ENCODE measurements around the gene SKA1. TPM values are rescaled to one million over a fixed set of nuclear protein-coding genes. Genes with fewer than 3 reads are reported as not detected.

Gene SKA1
- total and polyA plus RNA-seq, 2 of the 13 experiments (the other 11 are each of a cell fraction or from before 2014, with no cell fraction given), result 5.3 to 21.3 TPM

- TF ChIP-seq FOXP1 (IDR thresholded peaks at IDR 0.05), result no peak
- no peak for TF ChIP-seq FOXP1 (CRISPR knock-in tag; IDR thresholded peaks at IDR 0.05)
- TF ChIP-seq KLF9 (CRISPR knock-in tag; IDR thresholded peaks at IDR 0.05; ENCODE audit: low read depth), result no peak
- peak; percentile 84 for TF ChIP-seq ZNF687 (CRISPR knock-in tag; IDR thresholded peaks at IDR 0.05)
- TF ChIP-seq, protein P1, sequence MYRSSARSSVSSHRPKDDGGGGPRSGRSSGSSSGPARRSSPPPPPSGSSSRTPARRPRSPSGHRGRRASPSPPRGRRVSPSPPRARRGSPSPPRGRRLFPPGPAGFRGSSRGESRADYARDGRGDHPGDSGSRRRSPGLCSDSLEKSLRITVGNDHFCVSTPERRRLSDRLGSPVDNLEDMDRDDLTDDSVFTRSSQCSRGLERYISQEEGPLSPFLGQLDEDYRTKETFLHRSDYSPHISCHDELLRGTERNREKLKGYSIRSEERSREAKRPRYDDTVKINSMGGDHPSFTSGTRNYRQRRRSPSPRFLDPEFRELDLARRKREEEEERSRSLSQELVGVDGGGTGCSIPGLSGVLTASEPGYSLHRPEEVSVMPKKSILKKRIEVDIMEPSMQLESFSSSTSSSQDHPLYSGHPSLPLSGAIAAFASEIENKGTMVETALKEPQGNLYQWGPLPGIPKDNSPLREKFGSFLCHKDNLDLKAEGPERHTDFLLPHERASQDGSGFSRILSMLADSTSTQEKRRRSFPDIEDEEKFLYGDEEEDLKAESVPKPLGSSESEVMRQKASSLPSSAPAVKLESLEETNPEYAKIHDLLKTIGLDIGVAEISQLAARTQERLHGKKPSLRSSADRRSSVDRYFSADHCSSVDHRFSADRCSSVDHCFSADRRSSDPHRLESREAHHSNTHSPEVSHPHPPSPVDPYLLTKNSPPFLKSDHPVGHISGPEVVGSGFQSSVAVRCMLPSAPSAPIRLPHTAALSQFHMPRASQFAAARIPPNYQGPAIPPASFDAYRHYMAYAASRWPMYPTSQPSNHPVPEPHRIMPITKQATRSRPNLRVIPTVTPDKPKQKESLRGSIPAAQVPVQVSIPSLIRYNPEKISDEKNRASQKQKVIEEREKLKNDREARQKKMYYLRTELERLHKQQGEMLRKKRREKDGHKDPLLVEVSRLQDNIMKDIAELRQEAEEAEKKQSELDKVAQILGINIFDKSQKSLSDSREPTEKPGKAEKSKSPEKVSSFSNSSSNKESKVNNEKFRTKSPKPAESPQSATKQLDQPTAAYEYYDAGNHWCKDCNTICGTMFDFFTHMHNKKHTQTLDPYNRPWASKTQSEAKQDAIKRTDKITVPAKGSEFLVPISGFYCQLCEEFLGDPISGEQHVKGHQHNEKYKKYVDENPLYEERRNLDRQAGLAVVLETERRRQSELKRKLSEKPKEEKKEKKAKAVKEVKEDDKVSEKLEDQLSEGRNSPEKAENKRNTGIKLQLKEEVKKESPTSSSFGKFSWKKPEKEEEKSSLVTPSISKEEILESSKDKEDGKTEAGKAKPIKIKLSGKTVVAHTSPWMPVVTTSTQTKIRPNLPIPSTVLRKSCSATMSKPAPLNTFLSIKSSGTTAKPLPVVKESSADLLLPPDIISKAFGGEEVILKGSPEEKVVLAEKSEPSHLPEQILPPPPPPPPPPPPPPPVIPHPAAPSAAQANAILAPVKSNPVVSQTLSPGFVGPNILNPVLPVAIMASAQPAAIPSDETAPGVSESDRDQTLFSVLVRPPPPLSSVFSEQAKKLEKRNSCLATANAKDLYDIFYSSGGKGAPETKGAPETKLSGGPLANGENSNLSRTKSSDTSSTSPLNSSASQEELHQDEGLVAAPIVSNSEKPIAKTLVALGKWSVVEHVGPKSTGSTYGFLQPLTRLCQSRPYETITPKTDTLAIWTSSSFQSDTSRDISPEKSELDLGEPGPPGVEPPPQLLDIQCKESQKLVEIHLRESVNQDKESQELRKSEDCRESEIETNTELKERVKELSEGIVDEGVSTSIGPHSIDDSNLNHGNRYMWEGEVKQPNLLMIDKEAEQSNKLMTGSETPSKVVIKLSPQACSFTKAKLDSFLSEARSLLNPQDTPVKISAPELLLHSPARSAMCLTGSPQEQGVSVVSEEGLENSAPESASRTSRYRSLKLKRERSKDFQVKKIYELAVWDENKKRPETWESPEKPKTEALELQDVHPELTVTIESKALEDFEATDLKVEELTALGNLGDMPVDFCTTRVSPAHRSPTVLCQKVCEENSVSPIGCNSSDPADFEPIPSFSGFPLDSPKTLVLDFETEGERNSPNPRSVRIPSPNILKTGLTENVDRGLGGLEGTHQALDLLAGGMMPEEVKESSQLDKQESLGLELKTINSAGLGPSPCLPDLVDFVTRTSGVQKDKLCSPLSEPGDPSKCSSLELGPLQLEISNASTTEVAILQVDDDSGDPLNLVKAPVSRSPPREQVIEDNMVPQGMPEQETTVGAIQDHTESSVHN (CRISPR knock-in tag; IDR thresholded peaks at IDR 0.05), result no peak
- TF ChIP-seq, protein P2, sequence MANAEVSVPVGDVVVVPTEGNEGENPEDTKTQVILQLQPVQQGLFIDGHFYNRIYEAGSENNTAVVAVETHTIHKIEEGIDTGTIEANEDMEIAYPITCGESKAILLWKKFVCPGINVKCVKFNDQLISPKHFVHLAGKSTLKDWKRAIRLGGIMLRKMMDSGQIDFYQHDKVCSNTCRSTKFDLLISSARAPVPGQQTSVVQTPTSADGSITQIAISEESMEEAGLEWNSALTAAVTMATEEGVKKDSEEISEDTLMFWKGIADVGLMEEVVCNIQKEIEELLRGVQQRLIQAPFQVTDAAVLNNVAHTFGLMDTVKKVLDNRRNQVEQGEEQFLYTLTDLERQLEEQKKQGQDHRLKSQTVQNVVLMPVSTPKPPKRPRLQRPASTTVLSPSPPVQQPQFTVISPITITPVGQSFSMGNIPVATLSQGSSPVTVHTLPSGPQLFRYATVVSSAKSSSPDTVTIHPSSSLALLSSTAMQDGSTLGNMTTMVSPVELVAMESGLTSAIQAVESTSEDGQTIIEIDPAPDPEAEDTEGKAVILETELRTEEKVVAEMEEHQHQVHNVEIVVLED (CRISPR knock-in tag; IDR thresholded peaks at IDR 0.05; ENCODE audit: borderline replicate concordance), result peak; percentile 75; the same call in 1 of the 2 replicates
- TF ChIP-seq ZNF782 (CRISPR knock-in tag; IDR thresholded peaks at IDR 0.05; ENCODE audit: borderline replicate concordance), result no peak
- TF ChIP-seq ATRX (CRISPR knock-in tag; IDR thresholded peaks at IDR 0.05; ENCODE audit: borderline replicate concordance), result no peak
- TF ChIP-seq SIN3B (IDR thresholded peaks at IDR 0.05; ENCODE audit: low read length), result peak; percentile 99
- no peak; the same call in 1 of the 2 replicates for TF ChIP-seq AHR (CRISPR knock-in tag; IDR thresholded peaks at IDR 0.05)
- TF ChIP-seq ZFY (CRISPR knock-in tag; IDR thresholded peaks at IDR 0.05), result peak; percentile 60
These were observed at the start of gene SKA1 (continued) for GRCh38 chr18:50374753-50375391.
